Loucy (cell line): ENCODE measurements around the gene NRM.

Source experiments
- H2AFZ ChIP-seq: fragments of 200-600 bp; sonication (generic); 2 replicates; pipeline ENCODE4 v1.6.0; 2016; ENCODE audit warnings: antibody characterized with exemption, mild to moderate bottlenecking, low read length, moderate library complexity
- H3F3A ChIP-seq: fragments of 200-600 bp; 2 replicates; pipeline ENCODE4 v1.6.0; 2016; ENCODE audit warnings: antibody characterized with exemption, low read depth, mild to moderate bottlenecking
- H3K27me3 ChIP-seq: fragments of 200-600 bp; sonication (generic); 2 replicates; pipeline ENCODE4 v1.6.1; 2014; ENCODE audit warnings: low read length, mild to moderate bottlenecking; ENCODE audit not compliant: insufficient read depth, poor library complexity, severe bottlenecking
- H3K36me3 ChIP-seq: fragments of 200-600 bp; sonication (generic); 2 replicates; pipeline ENCODE4 v1.6.1; 2016; ENCODE audit warnings: low read length; ENCODE audit not compliant: insufficient read depth
- H3K4me1 ChIP-seq: fragments of 200-600 bp; sonication (generic); 2 replicates; pipeline ENCODE4 v1.5.1; 2014; ENCODE audit warnings: low read length, mild to moderate bottlenecking; ENCODE audit not compliant: insufficient read depth, poor library complexity, severe bottlenecking
- H3K4me2 ChIP-seq: fragments of 200-600 bp; sonication (generic); 2 replicates; pipeline ENCODE4 v1.6.0; 2014; ENCODE audit warnings: antibody characterized with exemption, low read length, low read depth, mild to moderate bottlenecking; ENCODE audit not compliant: poor library complexity, severe bottlenecking
- H3K4me3 ChIP-seq: fragments of 200-600 bp; sonication (generic); 2 replicates; pipeline ENCODE4 v1.5.1; 2014; ENCODE audit warnings: low read length, mild to moderate bottlenecking, mixed read lengths; ENCODE audit not compliant: poor library complexity, severe bottlenecking
- H3K79me2 ChIP-seq: fragments of 200-600 bp; sonication (generic); 2 replicates; pipeline ENCODE4 v1.6.1; 2014; ENCODE audit warnings: low read length; ENCODE audit not compliant: insufficient read depth
- H3K9ac ChIP-seq: fragments of 200-600 bp; sonication (generic); 2 replicates; pipeline ENCODE4 v1.6.0; 2014; ENCODE audit warnings: mild to moderate bottlenecking, low read depth, low read length, moderate library complexity; ENCODE audit not compliant: poor library complexity, severe bottlenecking
- H3K9me2 ChIP-seq: fragments of 200-600 bp; sonication (generic); replicated peaks from 2 replicates; pipeline ENCODE4 v1.6.1; 2016; ENCODE audit warnings: low read depth, low read length, mixed read lengths
- H3K9me3 ChIP-seq: fragments of 200-600 bp; sonication (generic); 2 replicates; pipeline ENCODE4 v1.6.1; 2014; ENCODE audit warnings: mild to moderate bottlenecking, antibody characterized with exemption, low read length, low read depth; ENCODE audit not compliant: insufficient read depth
- H4K20me1 ChIP-seq: fragments of 200-600 bp; sonication (generic); 2 replicates; pipeline ENCODE4 v1.6.0; 2014; ENCODE audit warnings: antibody characterized with exemption, low read length, mild to moderate bottlenecking; ENCODE audit not compliant: insufficient read depth, poor library complexity, severe bottlenecking
- EZH2phosphoT487 ChIP-seq: fragments of 200-600 bp; IDR thresholded peaks from 2 replicates; pipeline ENCODE4 v1.6.1; 2018; ENCODE audit warnings: antibody characterized with exemption, mild to moderate bottlenecking, moderate library complexity, borderline replicate concordance
- TF ChIP-seq, protein P1 (sequence below): fragments of 200-600 bp; sonication (generic); conservative IDR thresholded peaks from 2 replicates; pipeline ENCODE4 v1.5.1; 2014; ENCODE audit warnings: mild to moderate bottlenecking, antibody characterized with exemption, low read length

Gene NRM

DNA sequence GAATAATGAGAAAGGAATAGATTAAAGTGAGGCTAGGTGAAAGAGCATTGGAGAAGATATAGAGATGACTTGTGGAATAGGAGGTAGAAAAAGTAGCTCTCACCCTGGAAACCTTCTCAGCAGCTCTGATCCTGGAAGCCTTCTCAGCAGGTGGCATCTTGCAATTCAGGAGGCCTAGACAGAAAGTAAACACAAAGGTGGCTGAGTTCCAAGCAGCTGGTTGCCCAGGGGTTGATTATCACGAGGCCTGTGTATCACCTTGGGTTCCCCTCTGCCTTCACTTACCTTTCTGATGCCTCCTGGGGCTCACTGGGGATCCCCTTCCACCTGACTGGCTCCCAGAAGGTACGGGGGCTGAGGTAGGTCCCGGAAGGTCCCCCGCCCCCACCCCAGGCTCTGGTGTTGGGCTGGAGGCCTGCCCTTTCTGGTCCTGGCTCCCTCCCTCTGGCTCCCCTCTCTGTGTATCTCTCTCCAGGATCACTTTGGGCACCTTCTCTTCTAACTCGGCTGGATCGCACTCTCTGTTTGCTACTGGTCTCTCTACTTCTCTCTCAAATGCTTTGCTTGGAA lies 16.6 kb upstream of the NRM start:
- H3K4me2 ChIP-seq: no peak overlapping the region
- no peak overlapping the region for H3K9ac ChIP-seq
- H4K20me1 ChIP-seq: no peaks in the 10 kb centered on the region
- H2AFZ ChIP-seq: no peak overlapping the region
- H3K79me2 ChIP-seq: peaks cover 18% of the 10 kb centered on the region
- TF ChIP-seq EZH2phosphoT487: no peak
- TF ChIP-seq, protein P1, sequence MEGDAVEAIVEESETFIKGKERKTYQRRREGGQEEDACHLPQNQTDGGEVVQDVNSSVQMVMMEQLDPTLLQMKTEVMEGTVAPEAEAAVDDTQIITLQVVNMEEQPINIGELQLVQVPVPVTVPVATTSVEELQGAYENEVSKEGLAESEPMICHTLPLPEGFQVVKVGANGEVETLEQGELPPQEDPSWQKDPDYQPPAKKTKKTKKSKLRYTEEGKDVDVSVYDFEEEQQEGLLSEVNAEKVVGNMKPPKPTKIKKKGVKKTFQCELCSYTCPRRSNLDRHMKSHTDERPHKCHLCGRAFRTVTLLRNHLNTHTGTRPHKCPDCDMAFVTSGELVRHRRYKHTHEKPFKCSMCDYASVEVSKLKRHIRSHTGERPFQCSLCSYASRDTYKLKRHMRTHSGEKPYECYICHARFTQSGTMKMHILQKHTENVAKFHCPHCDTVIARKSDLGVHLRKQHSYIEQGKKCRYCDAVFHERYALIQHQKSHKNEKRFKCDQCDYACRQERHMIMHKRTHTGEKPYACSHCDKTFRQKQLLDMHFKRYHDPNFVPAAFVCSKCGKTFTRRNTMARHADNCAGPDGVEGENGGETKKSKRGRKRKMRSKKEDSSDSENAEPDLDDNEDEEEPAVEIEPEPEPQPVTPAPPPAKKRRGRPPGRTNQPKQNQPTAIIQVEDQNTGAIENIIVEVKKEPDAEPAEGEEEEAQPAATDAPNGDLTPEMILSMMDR: no peak
- no peaks in the 10 kb centered on the region for H3K9me2 ChIP-seq
- H3K27me3 ChIP-seq: no peaks in the 10 kb centered on the region
- no peaks in the 10 kb centered on the region for H3K9me3 ChIP-seq
- peaks cover 23% of the 10 kb centered on the region; the same call in 1 of the 2 replicates for H3K36me3 ChIP-seq
- H3K4me1 ChIP-seq: peaks cover 18% of the 10 kb centered on the region
- H3K4me3 ChIP-seq: no peak overlapping the region
- no peaks in the 10 kb centered on the region for H3F3A ChIP-seq

DNA sequence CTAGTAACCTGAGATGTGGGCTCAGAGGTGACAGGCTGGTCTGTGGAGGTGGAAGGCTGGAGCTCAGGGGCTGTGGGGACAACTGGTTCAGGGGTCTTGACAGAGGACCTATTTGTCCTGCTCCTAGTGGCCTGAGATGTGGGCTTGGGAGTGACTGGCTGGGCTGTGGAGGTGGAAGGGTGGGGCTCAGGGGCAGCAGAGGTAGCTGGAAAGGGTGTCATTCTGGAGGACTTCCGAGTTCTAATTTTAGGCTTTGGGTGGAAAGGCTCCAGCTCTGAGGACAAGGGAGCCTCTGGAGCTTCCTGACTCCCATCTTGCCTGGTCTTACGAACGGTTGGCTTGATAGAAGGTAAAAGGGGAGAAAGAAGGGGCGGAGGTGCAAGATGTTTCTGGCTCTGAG lies 14.8 kb upstream of the NRM start:
- Histone ChIP-seq H3K9me3 (no peaks in the 10 kb centered on the region), H3K4me2 (no peak overlapping the region), H3K9ac (no peak overlapping the region), H3K36me3 (peaks cover 30% of the 10 kb centered on the region; the same call in 1 of the 2 replicates), H4K20me1 (no peaks in the 10 kb centered on the region), H2AFZ (no peak overlapping the region), H3K4me3 (no peak overlapping the region), H3K4me1 (peaks cover under 1% of the 10 kb centered on the region), H3F3A (no peaks in the 10 kb centered on the region), H3K9me2 (no peaks in the 10 kb centered on the region), H3K79me2 (peaks cover 6% of the 10 kb centered on the region; the same call in 1 of the 2 replicates), H3K27me3 (no peaks in the 10 kb centered on the region)
- TF ChIP-seq EZH2phosphoT487: no peak
- TF ChIP-seq, protein P1: no peak

DNA sequence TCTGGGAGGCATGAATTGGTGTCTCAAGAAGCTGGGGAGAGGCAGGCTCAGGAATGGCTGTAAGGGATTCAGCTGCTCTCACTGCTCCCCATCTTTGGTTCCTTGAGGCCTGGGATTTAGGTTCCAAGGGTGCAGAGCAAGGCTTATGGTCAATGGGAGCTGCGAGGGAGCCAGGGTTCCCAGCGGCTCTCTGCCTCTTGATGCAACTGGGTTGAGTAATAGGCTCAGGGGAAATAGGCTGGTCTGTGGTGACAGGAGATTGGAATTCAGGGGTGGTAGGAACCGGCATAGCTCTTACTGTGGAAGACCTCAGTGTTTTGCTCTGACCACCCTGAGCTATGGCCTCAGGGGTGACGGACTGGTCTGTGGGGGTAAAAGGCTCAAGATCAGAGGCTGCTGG lies 13.0 kb upstream of the NRM start:
- peaks cover 33% of the 10 kb centered on the region; the same call in 1 of the 2 replicates for H3K36me3 ChIP-seq
- H3F3A ChIP-seq: no peaks in the 10 kb centered on the region
- H3K9me2 ChIP-seq: no peaks in the 10 kb centered on the region
- H3K4me1 ChIP-seq: no peaks in the 10 kb centered on the region
- no peaks in the 10 kb centered on the region; the same call in 1 of the 2 replicates for H3K79me2 ChIP-seq
- no peak overlapping the region for H3K4me2 ChIP-seq
- H3K9ac ChIP-seq: no peak overlapping the region
- H3K9me3 ChIP-seq: no peaks in the 10 kb centered on the region
- no peak overlapping the region for H3K4me3 ChIP-seq
- TF ChIP-seq EZH2phosphoT487: no peak
- TF ChIP-seq, protein P1: no peak
- H4K20me1 ChIP-seq: no peaks in the 10 kb centered on the region
- H2AFZ ChIP-seq: no peak overlapping the region
- no peaks in the 10 kb centered on the region for H3K27me3 ChIP-seq
